NCI-H524 (cell line): Measurements from ENCODE around the gene SLC36A2.

ENCODE experiments used
- DNase-seq, 2 experiments: peaks; one replicate each; lab custom pipeline; 2025; lab: John Stamatoyannopoulos, UW

The SLC36A2 gene

GRCh38 chr5:151283120-151283825, 64.1 kb downstream of the SLC36A2 start:
- DNase-seq = peak in 1 of 2 experiments; percentile 61

DNA sequence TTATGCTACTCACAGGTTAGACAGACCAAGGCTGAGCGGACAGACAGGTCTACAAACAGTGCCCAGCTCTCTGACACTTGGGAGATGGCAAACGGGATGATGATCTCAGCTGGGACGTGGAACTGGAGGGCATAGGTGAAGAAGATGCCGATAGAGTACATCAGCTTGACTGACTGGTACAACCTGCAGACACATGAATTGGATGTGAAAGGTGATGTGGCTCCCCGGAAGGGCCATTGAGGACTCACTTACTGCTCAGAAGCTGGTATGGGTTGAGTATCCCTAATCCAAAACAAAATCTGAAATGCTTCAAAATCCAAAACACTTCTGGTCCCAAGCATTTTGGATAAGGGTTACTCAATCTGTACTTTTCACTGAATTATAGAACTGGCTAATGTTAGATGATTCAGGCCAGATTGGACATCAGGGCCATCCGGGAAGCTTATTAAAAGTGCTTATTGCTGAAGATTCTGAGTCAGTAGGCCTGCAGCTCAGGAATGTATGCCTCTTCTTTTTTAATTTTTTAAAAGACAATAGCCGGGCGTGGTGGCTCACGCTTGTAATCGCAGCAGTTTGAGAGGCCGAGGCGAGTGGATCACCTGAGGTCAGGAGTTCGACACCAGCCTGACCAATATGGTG, 66.2 kb downstream of the SLC36A2 start:
- DNase-seq = no peak

DNA sequence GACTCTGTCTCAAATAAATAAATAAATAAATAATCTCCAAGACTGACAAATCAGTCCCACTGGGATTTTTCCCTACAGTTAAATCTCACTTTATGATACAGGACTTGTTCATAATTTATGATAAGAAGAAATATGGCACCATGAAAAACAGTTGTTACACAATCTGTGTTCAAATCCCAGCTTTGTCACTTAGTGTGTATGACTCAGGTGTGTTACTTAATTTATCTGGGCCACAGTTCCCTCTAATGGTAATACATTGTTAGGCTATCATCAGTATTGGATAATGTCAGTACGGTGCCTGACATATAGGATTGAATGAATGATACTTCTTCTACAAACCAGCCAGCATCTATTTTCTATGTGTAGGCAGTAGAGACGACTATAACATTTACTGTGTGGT, 66.9 kb downstream of the SLC36A2 start:
- no peak for DNase-seq

GRCh38 chr5:151278845-151279244, 68.5 kb downstream of the SLC36A2 start:
- no peak for DNase-seq

GRCh38 chr5:151275803-151276202, 71.6 kb downstream of the SLC36A2 start:
- no peak for DNase-seq

- no peak for DNase-seq
These were observed 72.7 kb downstream of the SLC36A2 start for GRCh38 chr5:151274666-151275065.

DNA sequence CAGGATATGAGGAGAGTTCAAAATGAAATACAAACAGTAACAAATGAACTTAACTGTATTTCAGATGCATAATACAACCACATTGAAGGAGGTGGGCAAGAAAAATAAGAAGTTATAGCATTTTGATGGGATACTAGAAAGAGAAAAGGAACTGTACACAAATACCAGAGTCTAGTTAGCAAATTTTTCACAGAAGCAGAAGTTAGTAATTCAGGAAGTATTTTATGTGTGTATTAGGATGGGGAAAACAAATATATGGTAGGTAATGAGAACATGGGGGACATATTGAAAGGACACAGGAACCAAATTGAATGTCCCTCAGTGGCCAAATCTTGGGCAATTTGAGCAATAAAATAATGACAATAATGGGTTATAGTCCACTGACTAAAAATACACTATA, 76.0 kb downstream of the SLC36A2 start:
- no peak for DNase-seq

- no peak for DNase-seq
These were observed 76.8 kb downstream of the SLC36A2 start for GRCh38 chr5:151270599-151270998.

GRCh38 chr5:151267491-151268260, 79.7 kb downstream of the SLC36A2 start:
- DNase-seq = no peak
